A549 (cell line): ENCODE measurements around the gene CEP89. TPM values are rescaled to one million over a fixed set of nuclear protein-coding genes. Genes with fewer than 3 reads are reported as not detected.
"Not testable (repeated sequence)": the region's sequence is repeated elsewhere in the genome, so short reads cannot be mapped to it uniquely, and the experiment has no call there.

Experiments used
- ATAC-seq, 2 experiments: fragments of 200-7000 bp in 1 of 2; fragments of >200 bp in 1 of 2; cut with Nextera tagmentation in 1 of 2; cut with Tn5 transposase in 1 of 2; 3 replicates each; pipeline versions ENCODE4 v1.8.0 to v1.9.1; 2018 to 2020; ENCODE audit warnings: mild to moderate bottlenecking in 1 of 2, moderate library complexity in 1 of 2
- CTCF ChIA-PET: fragments of 300-600 bp; sonication (Branson Sonifier 250); formaldehyde crosslinking; extraction: SDS; loops from one replicate; lab custom pipeline; 2021; ENCODE audit warnings: antibody characterized with exemption, inconsistent platforms; lab: Yijun Ruan, JAX
- POLR2A ChIA-PET: fragments of 350-600 bp; formaldehyde crosslinking; extraction: SDS; loops from one replicate; lab custom pipeline; 2021; ENCODE audit warnings: antibody characterized with exemption, inconsistent platforms; lab: Yijun Ruan, JAX
- DNase-seq, 2 experiments: peaks; one replicate each; pipeline versions ENCODE4 v3.0.0 to v3.0.0-alpha.2; 2011 to 2016; ENCODE audit warnings: low read depth in 1 of 2, low spot score in 1 of 2
- FAIRE-seq: peaks from 2 replicates; lab custom pipeline; 2011; peaks lifted over from hg19 to GRCh38; lab: Jason Lieb, UNC
- H3K27ac ChIP-seq, 2 experiments: fragments of >200 bp; sonication (Bioruptor Twin); formaldehyde crosslinking; 3 replicates each; pipeline ENCODE4 v1.5.1; 2016 to 2017
- H3K4me1 ChIP-seq: fragments of >200 bp; sonication (Bioruptor Twin); formaldehyde crosslinking; 3 replicates; pipeline ENCODE4 v1.6.1; 2016
- H3K4me2 ChIP-seq: fragments of >200 bp; sonication (Bioruptor Twin); formaldehyde crosslinking; 3 replicates; pipeline ENCODE4 v1.6.1; 2016
- H3K4me3 ChIP-seq: fragments of >200 bp; sonication (Bioruptor Twin); formaldehyde crosslinking; 3 replicates; pipeline ENCODE4 v1.5.1; 2016
- H3K9me3 ChIP-seq: fragments of >200 bp; sonication (Bioruptor Twin); formaldehyde crosslinking; 3 replicates; pipeline ENCODE4 v1.6.1; 2016
- CBX8 ChIP-seq: fragments of 200-600 bp; sonication (generic); IDR thresholded peaks from 2 replicates; pipeline ENCODE4 v1.6.1; 2016
- CEBPB ChIP-seq, 2 experiments: fragments of >200 bp in 1 of 2; sonication (Bioruptor Twin) in 1 of 2; formaldehyde crosslinking in 1 of 2; IDR thresholded peaks; 2 replicates each; pipeline ENCODE4 v1.6.1; 2012 to 2016
- CHD2 ChIP-seq: fragments of 150-350 bp; IDR thresholded peaks from 2 replicates; pipeline ENCODE4 v1.6.1; 2014; ENCODE audit warnings: low read length; ENCODE audit not compliant: partially characterized antibody
- CHD4 ChIP-seq: fragments of 200-600 bp; sonication (generic); IDR thresholded peaks from 2 replicates; pipeline ENCODE4 v1.6.1; 2016; ENCODE audit warnings: antibody characterized with exemption, mild to moderate bottlenecking, borderline replicate concordance
- EHF ChIP-seq: fragments of 250-450 bp; sonication (Bioruptor Pico); IDR thresholded peaks from 2 replicates; pipeline ENCODE4 v1.5.0; 2020; ENCODE audit warnings: mild to moderate bottlenecking
- EHMT2 ChIP-seq: fragments of 200-600 bp; sonication (generic); IDR thresholded peaks from 2 replicates; pipeline ENCODE4 v1.6.1; 2016; ENCODE audit warnings: antibody characterized with exemption, low read depth, mild to moderate bottlenecking, moderate library complexity
- ESRRA ChIP-seq: fragments of 150-350 bp; IDR thresholded peaks from 2 replicates; pipeline ENCODE4 v1.6.1; 2014; ENCODE audit warnings: mild to moderate bottlenecking, low read length, borderline replicate concordance
- HOXB13 ChIP-seq: fragments of 250-450 bp; sonication (Bioruptor Pico); IDR thresholded peaks from 2 replicates; pipeline ENCODE4 v1.5.0; 2020; ENCODE audit warnings: low read depth, mild to moderate bottlenecking, moderate library complexity
- KDM5A ChIP-seq: fragments of 200-600 bp; sonication (generic); IDR thresholded peaks from 2 replicates; pipeline ENCODE4 v1.6.1; 2016; ENCODE audit warnings: antibody characterized with exemption, mild to moderate bottlenecking
- MAFK ChIP-seq: fragments of 450-650 bp; IDR thresholded peaks from 2 replicates; pipeline ENCODE4 v1.6.1; 2014; ENCODE audit not compliant: partially characterized antibody
- NPAS2 ChIP-seq: fragments of 250-450 bp; sonication (Bioruptor Pico); IDR thresholded peaks from 2 replicates; pipeline ENCODE4 v1.8.0; 2022; ENCODE audit warnings: mild to moderate bottlenecking, moderate library complexity, borderline replicate concordance
- NR3C1 ChIP-seq: fragments of >200 bp; sonication (Bioruptor Twin); formaldehyde crosslinking; IDR thresholded peaks from 3 replicates; pipeline ENCODE4 v1.6.1; 2017
- PHF8 ChIP-seq: fragments of 200-600 bp; sonication (generic); IDR thresholded peaks from 2 replicates; pipeline ENCODE4 v1.6.1; 2016; ENCODE audit warnings: low read depth, mild to moderate bottlenecking, antibody characterized with exemption, moderate library complexity, borderline replicate concordance
- RAD21 ChIP-seq, 2 experiments: fragments of >200 bp in 1 of 2; sonication (Bioruptor Twin) in 1 of 2; formaldehyde crosslinking in 1 of 2; IDR thresholded peaks in 1 of 2; conservative IDR thresholded peaks in 1 of 2; 2 replicates in 1 of 2; 3 replicates in 1 of 2; pipeline ENCODE4 v1.6.1; 2012 to 2018; ENCODE audit warnings: inconsistent platforms in 1 of 2
- SMC3 ChIP-seq: fragments of >200 bp; sonication (Bioruptor Twin); formaldehyde crosslinking; IDR thresholded peaks from 3 replicates; pipeline ENCODE4 v1.6.1; 2018; ENCODE audit warnings: inconsistent platforms
- SREBF2 ChIP-seq: fragments of 450-650 bp; IDR thresholded peaks from 2 replicates; pipeline ENCODE4 v1.6.1; 2014; ENCODE audit warnings: mild to moderate bottlenecking, moderate library complexity
- TP53 ChIP-seq: fragments of 250-450 bp; sonication (Bioruptor Pico); IDR thresholded peaks from 2 replicates; pipeline ENCODE4 v1.5.0; 2021; ENCODE audit warnings: mild to moderate bottlenecking, moderate library complexity
- ZSCAN20 ChIP-seq: fragments of 250-450 bp; sonication (Bioruptor Pico); IDR thresholded peaks from 2 replicates; pipeline ENCODE4 v1.8.0; 2022; ENCODE audit warnings: mild to moderate bottlenecking, moderate library complexity
- WGBS: methylation state at CpG from one replicate; pipeline ENCODE4 v1.1.6; 2017; ENCODE audit errors: missing lambda C conversion rate; 5-methylcytosine and 5-hydroxymethylcytosine counted together
- polyA plus RNA-seq, 4 experiments: library from polyadenylated mRNA; depleted of rRNA in 3 of 4; stranded (reverse); fragments of >200 nt; fragmentation: RNase III in 1 of 4; extraction: RNeasy Plus Mini Kit Qiagen cat#74134 plus additional on column Dnase treatment in 1 of 4; gene quantifications; 2 replicates in 3 of 4; 3 replicates in 1 of 4; pipeline ENCODE4 v1.2.3, GENCODE V29; 2011 to 2017
- TF ChIP-seq, protein P1 (sequence below): fragments of >200 bp; sonication (Bioruptor Twin); formaldehyde crosslinking; IDR thresholded peaks from 2 replicates; pipeline ENCODE4 v1.6.1; 2016
- TF ChIP-seq, protein P2 (sequence below): fragments of 250-450 bp; sonication (Bioruptor Pico); IDR thresholded peaks from 2 replicates; pipeline ENCODE4 v1.5.0; 2020; ENCODE audit warnings: low read depth, mild to moderate bottlenecking, moderate library complexity

CEP89 gene
- polyA plus RNA-seq, 2 of the 4 experiments (the other 2 are of a cell fraction) = 31.5 to 41.3 TPM

DNA sequence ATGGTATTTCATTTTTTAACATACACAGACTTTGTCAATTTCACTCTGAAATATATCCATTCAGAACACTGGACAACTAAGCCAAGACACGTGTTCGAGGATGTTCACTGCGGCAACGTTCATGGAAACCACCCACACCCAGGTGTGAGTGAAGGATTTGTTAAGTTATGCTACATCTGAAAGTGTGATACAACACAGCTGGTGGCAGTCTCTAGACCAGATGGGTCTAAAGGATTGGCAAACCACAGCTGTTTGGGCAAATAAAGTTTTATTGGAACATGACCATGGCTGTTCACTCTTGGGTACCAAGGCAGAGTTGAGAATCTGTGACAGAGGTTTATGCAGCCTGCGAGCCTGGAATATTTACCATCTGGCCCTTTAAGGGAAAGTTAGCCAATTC, 114.2 kb downstream of the CEP89 start:
- TF ChIP-seq CEBPB (IDR thresholded peaks at IDR 0.05) (no peak), ESRRA (no peak), EHF (no peak), ZSCAN20 (CRISPR knock-in tag) (no peak), NPAS2 (CRISPR knock-in tag) (no peak), TP53 (CRISPR knock-in tag) (no peak), EHMT2 (no peak)

DNA sequence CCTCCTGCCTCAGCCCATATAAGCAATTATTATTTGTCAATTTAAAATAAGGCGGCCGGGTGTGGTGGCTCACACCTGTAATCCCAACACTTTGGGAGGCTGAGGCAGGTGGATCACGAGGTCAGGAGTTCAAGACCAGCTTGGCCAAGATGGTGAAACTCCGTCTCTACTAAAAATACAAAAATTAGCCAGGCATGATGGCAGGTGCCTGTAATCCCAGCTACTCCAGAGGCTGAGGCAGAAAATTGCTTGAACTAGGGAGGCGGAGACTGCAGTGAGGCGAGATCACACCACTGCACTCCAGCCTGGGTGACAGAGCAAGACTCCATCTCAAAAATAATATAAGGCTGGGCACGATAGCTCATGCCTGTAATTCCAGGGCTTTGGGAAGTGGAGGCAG, 114.9 kb downstream of the CEP89 start:
- not testable (repeated sequence) for H3K4me3 ChIP-seq, FAIRE-seq, H3K27ac ChIP-seq, DNase-seq, H3K4me2 ChIP-seq, ATAC-seq
- WGBS = 78% methylated on average over 7 of the region's 7 CpGs
- TF ChIP-seq, protein P1, sequence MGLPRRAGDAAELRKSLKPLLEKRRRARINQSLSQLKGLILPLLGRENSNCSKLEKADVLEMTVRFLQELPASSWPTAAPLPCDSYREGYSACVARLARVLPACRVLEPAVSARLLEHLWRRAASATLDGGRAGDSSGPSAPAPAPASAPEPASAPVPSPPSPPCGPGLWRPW = 0 out of 2 replicates have a peak, but pooled peaks have one; percentile 6
- TF ChIP-seq, all 56 proteins: peak for 1; not testable (repeated sequence) for 55
- H3K4me1 ChIP-seq, H3K9me3 ChIP-seq, POLR2A ChIA-PET: not testable (repeated sequence)
- CTCF ChIA-PET = interaction anchor here (1.5 kb wide), 1 partner anchor 56 kb away, joined by 4 read pairs; no protein-coding TSS in a partner anchor

More for the DNA sequence above, 114.2 kb downstream of the CEP89 start:
- DNase-seq (no peak), ATAC-seq (no peak), FAIRE-seq (peak; percentile 89)
- H3K4me1 ChIP-seq = no peaks in the 10 kb centered on the region
- no peak overlapping the region for H3K4me2 ChIP-seq
- POLR2A ChIA-PET = no interaction called here
- H3K9me3 ChIP-seq = no peaks in the 10 kb centered on the region
- 81% methylated on average over 5 of the region's 5 CpGs for WGBS
- H3K27ac ChIP-seq = no peak overlapping the region
- no peak overlapping the region for H3K4me3 ChIP-seq
- CTCF ChIA-PET = no interaction called here

DNA sequence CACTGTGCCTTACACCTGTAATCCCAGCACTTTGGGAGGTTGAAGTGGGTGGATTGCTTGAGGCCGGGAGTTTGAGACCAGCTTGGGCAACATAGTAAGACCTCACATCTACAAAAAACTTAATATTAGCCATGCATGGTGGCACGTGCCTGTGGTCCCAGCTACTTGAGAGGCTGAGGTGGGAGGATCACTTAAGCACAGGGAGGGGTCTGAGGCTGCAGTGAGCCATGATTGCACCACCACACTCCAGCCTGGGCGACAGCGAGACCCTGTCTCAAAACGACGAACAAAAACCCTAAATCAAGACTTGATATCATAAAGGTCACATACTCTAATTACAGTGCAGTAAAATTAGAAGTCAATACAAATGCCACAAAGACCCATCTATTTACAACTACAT, 119.5 kb downstream of the CEP89 start:
- Histone ChIP-seq H3K4me2 (no peak overlapping the region), H3K4me3 (no peak overlapping the region), H3K4me1 (no peaks in the 10 kb centered on the region), H3K9me3 (no peaks in the 10 kb centered on the region), H3K27ac (no peak overlapping the region)
- FAIRE-seq = peak; percentile 79
- ChIA-PET POLR2A (no interaction called here), CTCF (no interaction called here)
- no peak for DNase-seq
- ATAC-seq = no peak
- WGBS = 67% methylated on average over 6 of the region's 6 CpGs
- TF ChIP-seq RAD21 (conservative IDR thresholded peaks at IDR 0.05 in 1 of 2, IDR thresholded peaks at IDR 0.05 in 1 of 2) (no peak), NPAS2 (CRISPR knock-in tag) (no peak), ESRRA (no peak), SREBF2 (no peak), SMC3 (no peak), PHF8 (no peak), KDM5A (no peak), HOXB13 (CRISPR knock-in tag) (no peak), CHD2 (no peak), MAFK (no peak), EHMT2 (no peak), CBX8 (no peak), EHF (no peak), NR3C1 (no peak), CHD4 (no peak)
- TF ChIP-seq, protein P1 = no peak
- TF ChIP-seq, protein P2, sequence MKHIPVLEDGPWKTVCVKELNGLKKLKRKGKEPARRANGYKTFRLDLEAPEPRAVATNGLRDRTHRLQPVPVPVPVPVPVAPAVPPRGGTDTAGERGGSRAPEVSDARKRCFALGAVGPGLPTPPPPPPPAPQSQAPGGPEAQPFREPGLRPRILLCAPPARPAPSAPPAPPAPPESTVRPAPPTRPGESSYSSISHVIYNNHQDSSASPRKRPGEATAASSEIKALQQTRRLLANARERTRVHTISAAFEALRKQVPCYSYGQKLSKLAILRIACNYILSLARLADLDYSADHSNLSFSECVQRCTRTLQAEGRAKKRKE (CRISPR knock-in tag) = no peak

DNA sequence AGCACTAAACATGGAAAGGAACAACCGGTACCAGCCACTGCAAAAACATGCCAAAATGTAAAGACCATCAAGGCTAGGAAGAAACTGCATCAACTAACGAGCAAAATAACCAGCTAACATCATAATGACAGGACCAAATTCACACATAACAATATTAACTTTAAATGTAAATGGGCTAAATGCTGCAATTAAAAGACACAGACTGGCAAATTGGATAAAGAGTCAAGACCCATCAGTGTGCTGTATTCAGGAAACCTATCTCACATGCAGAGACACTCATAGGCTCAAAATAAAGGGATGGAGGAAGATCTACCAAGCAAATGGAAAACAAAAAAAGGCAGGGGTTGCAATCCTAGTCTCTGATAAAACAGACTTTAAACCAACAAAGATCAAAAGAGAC, 123.7 kb downstream of the CEP89 start:
- WGBS = 42% methylated on average over 2 of the region's 2 CpGs
- H3K9me3 ChIP-seq, POLR2A ChIA-PET, H3K4me3 ChIP-seq, DNase-seq, CTCF ChIA-PET, H3K4me1 ChIP-seq, ATAC-seq, FAIRE-seq, H3K4me2 ChIP-seq, H3K27ac ChIP-seq: not testable (repeated sequence)
